H9 (cell line): Measurements from ENCODE around the gene ETV6. TPM values are rescaled to one million over a fixed set of nuclear protein-coding genes. Genes with fewer than 3 reads are reported as not detected.

ENCODE experiments used
- DNase-seq: peaks from one replicate; pipeline ENCODE4 v3.0.0-alpha.2; 2017
- H2AFZ ChIP-seq: one replicate; pipeline ENCODE4 v1.6.1; 2013; ENCODE audit warnings: mild to moderate bottlenecking, low read length, control low read depth, moderate library complexity
- H2AK5ac ChIP-seq: 2 replicates; pipeline ENCODE4 v1.6.1; 2013; ENCODE audit warnings: low read length, control low read depth, mixed read lengths; ENCODE audit not compliant: insufficient read length
- H2BK120ac ChIP-seq: one replicate; pipeline ENCODE4 v1.6.1; 2013; ENCODE audit warnings: low read depth, mild to moderate bottlenecking, low read length, control low read depth, inconsistent platforms; ENCODE audit not compliant: poor library complexity, severe bottlenecking
- H2BK12ac ChIP-seq: 2 replicates; pipeline ENCODE4 v1.6.1; 2013; ENCODE audit warnings: low read length, control low read depth, mixed read lengths, low read depth; ENCODE audit not compliant: insufficient read length
- H2BK15ac ChIP-seq: 2 replicates; pipeline ENCODE4 v1.6.1; 2013; ENCODE audit warnings: low read depth, low read length, control low read depth
- H2BK20ac ChIP-seq: one replicate; pipeline ENCODE4 v1.6.1; 2013; ENCODE audit warnings: low read depth, mild to moderate bottlenecking, low read length, control low read depth, inconsistent platforms; ENCODE audit not compliant: poor library complexity, severe bottlenecking
- H2BK5ac ChIP-seq: 2 replicates; pipeline ENCODE4 v1.6.1; 2013; ENCODE audit warnings: low read length, control low read depth, mixed read lengths; ENCODE audit not compliant: insufficient read length
- H3K14ac ChIP-seq: 2 replicates; pipeline ENCODE4 v1.6.1; 2013; ENCODE audit warnings: low read length, control low read depth; ENCODE audit not compliant: insufficient read depth
- H3K18ac ChIP-seq: 2 replicates; pipeline ENCODE4 v1.6.1; 2013; ENCODE audit warnings: low read depth, mild to moderate bottlenecking, mixed read lengths, low read length, control low read depth; ENCODE audit not compliant: insufficient read length
- H3K23ac ChIP-seq: 2 replicates; pipeline ENCODE4 v1.6.1; 2013; ENCODE audit warnings: low read length, control low read depth, mixed read lengths, low read depth; ENCODE audit not compliant: insufficient read length
- H3K23me2 ChIP-seq: 2 replicates; pipeline ENCODE4 v1.6.1; 2013; ENCODE audit warnings: low read depth, mild to moderate bottlenecking, mixed read lengths, low read length, control low read depth; ENCODE audit not compliant: insufficient read length, poor library complexity, severe bottlenecking
- H3K27ac ChIP-seq: 2 replicates; pipeline ENCODE4 v1.5.1; 2013; ENCODE audit warnings: low read length, control low read depth, mixed read lengths, low read depth; ENCODE audit not compliant: insufficient read length
- H3K27me3 ChIP-seq: 2 replicates; pipeline ENCODE4 v1.6.1; 2013; ENCODE audit warnings: low read length, control low read depth, inconsistent platforms; ENCODE audit not compliant: insufficient read depth
- H3K4ac ChIP-seq: 2 replicates; pipeline ENCODE4 v1.6.1; 2013; ENCODE audit warnings: low read depth, mild to moderate bottlenecking, control low read depth, inconsistent platforms, low read length, moderate library complexity
- H3K4me1 ChIP-seq: 2 replicates; pipeline ENCODE4 v1.6.1; 2013; ENCODE audit warnings: low read length, control low read depth, inconsistent platforms; ENCODE audit not compliant: insufficient read depth
- H3K4me2 ChIP-seq: 2 replicates; pipeline ENCODE4 v1.6.1; 2013; ENCODE audit warnings: low read length, control low read depth, mixed read lengths; ENCODE audit not compliant: insufficient read length, insufficient read depth
- H3K56ac ChIP-seq: 2 replicates; pipeline ENCODE4 v1.6.1; 2013; ENCODE audit warnings: low read depth, mild to moderate bottlenecking, mixed read lengths, low read length, control low read depth; ENCODE audit not compliant: insufficient read length
- H3K79me1 ChIP-seq: 2 replicates; pipeline ENCODE4 v1.6.1; 2013; ENCODE audit warnings: low read depth, mild to moderate bottlenecking, moderate library complexity, low read length, control low read depth, inconsistent platforms; ENCODE audit not compliant: insufficient read depth, poor library complexity, severe bottlenecking
- H3K79me2 ChIP-seq: 2 replicates; pipeline ENCODE4 v1.6.1; 2013; ENCODE audit warnings: low read length, control low read depth, inconsistent platforms; ENCODE audit not compliant: insufficient read depth
- H3K9ac ChIP-seq: 2 replicates; pipeline ENCODE4 v1.6.1; 2013; ENCODE audit warnings: low read length, control low read depth, mixed read lengths; ENCODE audit not compliant: insufficient read length; ENCODE audit errors: extremely low read depth
- H3K9me3 ChIP-seq: one replicate; pipeline ENCODE4 v1.6.1; 2013; ENCODE audit warnings: low read depth, low read length, inconsistent platforms; ENCODE audit not compliant: control insufficient read depth
- H3T11ph ChIP-seq: one replicate; pipeline ENCODE4 v1.6.1; 2013; ENCODE audit warnings: mild to moderate bottlenecking, low read length, control low read depth, inconsistent platforms
- H4K20me1 ChIP-seq: one replicate; pipeline ENCODE4 v1.6.1; 2013; ENCODE audit not compliant: control insufficient read depth, insufficient read length, insufficient read depth
- H4K5ac ChIP-seq: 2 replicates; pipeline ENCODE4 v1.6.1; 2013; ENCODE audit warnings: low read depth, mild to moderate bottlenecking, mixed read lengths, low read length, control low read depth; ENCODE audit not compliant: insufficient read length
- H4K8ac ChIP-seq: replicated peaks from 2 replicates; pipeline ENCODE4 v1.6.1; 2013; ENCODE audit warnings: low read length, control low read depth, mixed read lengths, low read depth; ENCODE audit not compliant: insufficient read length
- H4K91ac ChIP-seq: 2 replicates; pipeline ENCODE4 v1.6.1; 2013; ENCODE audit warnings: low read depth, mild to moderate bottlenecking, moderate library complexity, mixed read lengths, low read length, control low read depth; ENCODE audit not compliant: insufficient read length
- H3K27ac Mint-ChIP-seq, 3 experiments: 2 replicates in 2 of 3; 3 replicates in 1 of 3; pipeline ENCODE4 v1.8.0; 2020 to 2021; ENCODE audit warnings: mixed read lengths in 3 of 3, mild to moderate bottlenecking in 1 of 3, moderate library complexity in 1 of 3
- H3K27me3 Mint-ChIP-seq: 2 replicates; pipeline ENCODE4 v1.8.0; 2021; ENCODE audit warnings: low read depth, mild to moderate bottlenecking, moderate library complexity, mixed read lengths
- H3K36me3 Mint-ChIP-seq, 3 experiments: 2 replicates in 2 of 3; 3 replicates in 1 of 3; pipeline ENCODE4 v1.8.0; 2020 to 2021; ENCODE audit warnings: low read depth in 3 of 3, mixed read lengths in 3 of 3; ENCODE audit not compliant: insufficient read depth in 1 of 3
- H3K4me1 Mint-ChIP-seq, 2 experiments: 2 replicates each; pipeline ENCODE4 v1.8.0; 2020; ENCODE audit warnings: mixed read lengths in 2 of 2
- H3K4me3 Mint-ChIP-seq, 2 experiments: 2 replicates in 1 of 2; 3 replicates in 1 of 2; pipeline ENCODE4 v1.8.0; 2020 to 2021; ENCODE audit warnings: mild to moderate bottlenecking in 2 of 2, mixed read lengths in 2 of 2, moderate library complexity in 1 of 2
- H3K9me3 Mint-ChIP-seq, 2 experiments: 2 replicates in 1 of 2; 3 replicates in 1 of 2; pipeline ENCODE4 v1.8.0; 2020; ENCODE audit warnings: mild to moderate bottlenecking in 2 of 2, mixed read lengths in 2 of 2, moderate library complexity in 1 of 2
- WGBS: extraction: QIAGEN DNeasy Blood & Tissue Kit; methylation state at CpG from one replicate; pipeline ENCODE4 v1.1.7; 2013; ENCODE audit warnings: missing lambda C conversion rate, low lambda C conversion rate, mixed read lengths; ENCODE audit not compliant: insufficient read length; ENCODE audit errors: extremely low coverage; 5-methylcytosine and 5-hydroxymethylcytosine counted together
- total RNA-seq: library from RNA; stranded (reverse); gene quantifications from 2 replicates; pipeline ENCODE4 v1.2.1, GENCODE V29; 2021
- TF ChIP-seq, protein P1 (sequence below): fragments of 200-600 bp; sonication (generic); conservative IDR thresholded peaks from 3 replicates; pipeline ENCODE4 v1.8.0; 2021; ENCODE audit warnings: antibody characterized with exemption, mild to moderate bottlenecking

ETV6 gene
- total RNA-seq, 1 experiment from 2014 or later, result 28.7 TPM

- peaks cover 39 to 40% of the 10 kb centered on the region in 2 experiments for H3K4me1 Mint-ChIP-seq
- peak overlapping the region; percentile 18 for H3K27ac ChIP-seq
These were observed 103.1 kb downstream of the ETV6 start for GRCh38 chr12:11752403-11753149.

More at GRCh38 chr12:11752403-11753149, 103.1 kb downstream of the ETV6 start:
- H3K36me3 Mint-ChIP-seq, result peaks cover 0 to 4% (median 4%) of the 10 kb centered on the region in 3 experiments; a peak in 1 of 7 replicates
- Histone ChIP-seq H3K14ac (peak overlapping the region; percentile 87), H3K79me1 (no peaks in the 10 kb centered on the region), H2BK12ac (peak overlapping the region; percentile 76), H3K4me1 (peaks cover 16% of the 10 kb centered on the region), H4K5ac (no peak overlapping the region), H3K9ac (no peak overlapping the region), H3K23me2 (no peaks in the 10 kb centered on the region), H4K8ac (peak overlapping the region; percentile 80), H3K79me2 (no peaks in the 10 kb centered on the region), H2BK15ac (no peak overlapping the region; the same call in 1 of the 2 replicates), H4K20me1 (no peaks in the 10 kb centered on the region), H3K18ac (peak overlapping the region; percentile 63), H3K4me2 (peak overlapping the region; percentile 11), H2BK5ac (no peak overlapping the region), H2AK5ac (peak overlapping the region; percentile 78), H2AFZ (no peak overlapping the region), H3T11ph (no peak overlapping the region), H3K56ac (no peak overlapping the region), H4K91ac (no peak overlapping the region), H3K9me3 (no peaks in the 10 kb centered on the region), H3K23ac (no peak overlapping the region), H3K4ac (no peak overlapping the region), H2BK20ac (no peak overlapping the region), H2BK120ac (no peak overlapping the region), H3K27me3 (no peaks in the 10 kb centered on the region)
- H3K4me3 Mint-ChIP-seq, result peak overlapping the region in 1 of 2 experiments; percentile 8; a peak in 4 of 5 replicates
- H3K27ac Mint-ChIP-seq, result peak overlapping the region; percentile 60 to 95 (median 78); a peak in 6 of 7 replicates
- TF ChIP-seq, protein P1, sequence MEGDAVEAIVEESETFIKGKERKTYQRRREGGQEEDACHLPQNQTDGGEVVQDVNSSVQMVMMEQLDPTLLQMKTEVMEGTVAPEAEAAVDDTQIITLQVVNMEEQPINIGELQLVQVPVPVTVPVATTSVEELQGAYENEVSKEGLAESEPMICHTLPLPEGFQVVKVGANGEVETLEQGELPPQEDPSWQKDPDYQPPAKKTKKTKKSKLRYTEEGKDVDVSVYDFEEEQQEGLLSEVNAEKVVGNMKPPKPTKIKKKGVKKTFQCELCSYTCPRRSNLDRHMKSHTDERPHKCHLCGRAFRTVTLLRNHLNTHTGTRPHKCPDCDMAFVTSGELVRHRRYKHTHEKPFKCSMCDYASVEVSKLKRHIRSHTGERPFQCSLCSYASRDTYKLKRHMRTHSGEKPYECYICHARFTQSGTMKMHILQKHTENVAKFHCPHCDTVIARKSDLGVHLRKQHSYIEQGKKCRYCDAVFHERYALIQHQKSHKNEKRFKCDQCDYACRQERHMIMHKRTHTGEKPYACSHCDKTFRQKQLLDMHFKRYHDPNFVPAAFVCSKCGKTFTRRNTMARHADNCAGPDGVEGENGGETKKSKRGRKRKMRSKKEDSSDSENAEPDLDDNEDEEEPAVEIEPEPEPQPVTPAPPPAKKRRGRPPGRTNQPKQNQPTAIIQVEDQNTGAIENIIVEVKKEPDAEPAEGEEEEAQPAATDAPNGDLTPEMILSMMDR, result no peak
- no peaks in the 10 kb centered on the region for H3K27me3 Mint-ChIP-seq
- H3K9me3 Mint-ChIP-seq, result no peaks in the 10 kb centered on the region
- DNase-seq, result no peak
- no CpG with 5 or more reads among the region's 21 CpGs for WGBS
